ENCODE measurements around the gene CERS3. TPM values are rescaled to one million over a fixed set of nuclear protein-coding genes. Genes with fewer than 3 reads are reported as not detected.

Gene CERS3
- total RNA-seq, 1 experiment from 2014 or later = not detected

DNA sequence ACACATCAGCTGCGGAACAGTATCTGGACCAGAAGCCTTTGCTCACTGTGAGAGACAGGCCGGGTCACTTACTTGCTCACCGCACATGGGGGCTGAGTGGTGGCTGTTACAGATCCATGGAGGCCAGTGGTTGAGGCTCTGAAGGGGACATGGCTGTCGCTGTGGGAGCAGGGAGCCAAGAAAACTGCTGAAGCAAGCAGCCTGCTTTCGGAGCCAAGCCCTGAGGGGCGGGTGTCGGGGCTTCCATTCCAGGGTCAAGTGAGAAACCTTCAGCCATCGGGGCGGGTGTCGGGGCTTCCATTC lies 144.7 kb downstream of the CERS3 start:
- DNase-seq (ENCODE audit: low read depth) = no peak

DNA sequence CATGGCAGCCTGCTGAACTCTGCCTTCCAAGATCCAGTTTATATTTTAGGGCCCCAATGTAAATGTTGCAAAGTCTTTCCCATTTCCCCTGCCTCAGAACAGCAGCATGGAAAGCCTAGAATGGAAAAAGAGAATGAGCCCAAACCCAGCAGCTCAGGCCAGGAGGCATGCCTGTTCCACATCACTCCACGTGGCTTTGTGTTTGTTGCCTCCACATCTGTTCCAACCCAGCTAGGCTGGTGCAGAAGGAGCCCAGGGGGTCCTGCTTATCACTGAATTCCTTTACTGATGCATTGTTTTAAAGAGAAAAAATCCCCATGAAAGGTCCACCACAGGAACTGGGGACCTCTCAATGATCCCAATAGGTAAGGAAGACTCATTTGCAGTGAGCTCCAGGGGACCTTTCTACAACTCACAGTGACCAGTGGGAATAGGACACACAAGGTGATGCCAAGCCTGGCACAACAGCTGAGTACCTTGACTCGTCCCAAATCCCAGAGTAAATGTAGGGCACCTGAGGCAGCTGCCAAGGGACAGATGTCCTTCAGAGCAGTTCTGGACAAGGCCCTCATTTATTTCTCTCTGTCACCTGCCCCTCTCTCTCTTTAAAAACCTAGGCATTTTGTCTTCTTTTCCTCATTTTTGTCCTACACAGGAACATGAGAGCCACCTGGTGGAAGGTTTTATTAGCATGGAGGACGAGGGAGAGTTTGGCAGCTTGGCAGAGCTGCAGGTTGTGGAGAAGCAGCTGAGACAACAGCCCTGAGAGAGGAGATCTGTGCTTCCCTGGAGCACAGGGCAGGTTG lies 145.2 kb downstream of the CERS3 start:
- DNase-seq (ENCODE audit: low read depth) = peak; percentile 24

DNA sequence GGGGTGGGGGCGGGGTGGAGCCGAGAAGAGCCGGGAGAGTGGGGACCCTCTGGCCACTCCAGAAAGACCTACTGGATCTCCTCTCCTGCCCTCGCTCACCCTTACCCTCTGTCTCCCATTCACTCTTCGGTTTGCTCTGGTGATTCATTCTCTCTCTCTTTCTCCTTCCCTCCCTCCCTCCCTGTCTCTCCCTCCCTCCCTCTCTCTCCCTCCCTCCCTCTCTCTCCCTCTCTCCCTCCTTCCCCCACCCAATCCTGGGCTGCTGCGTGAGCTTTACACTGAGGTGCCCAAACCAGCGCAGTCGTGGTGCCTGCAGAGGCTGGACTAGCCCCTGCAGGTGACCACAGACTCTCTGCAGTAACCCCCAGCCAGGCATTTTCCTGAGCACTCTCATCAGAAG lies 154.8 kb downstream of the CERS3 start:
- DNase-seq (ENCODE audit: low read depth) = no peak

DNA sequence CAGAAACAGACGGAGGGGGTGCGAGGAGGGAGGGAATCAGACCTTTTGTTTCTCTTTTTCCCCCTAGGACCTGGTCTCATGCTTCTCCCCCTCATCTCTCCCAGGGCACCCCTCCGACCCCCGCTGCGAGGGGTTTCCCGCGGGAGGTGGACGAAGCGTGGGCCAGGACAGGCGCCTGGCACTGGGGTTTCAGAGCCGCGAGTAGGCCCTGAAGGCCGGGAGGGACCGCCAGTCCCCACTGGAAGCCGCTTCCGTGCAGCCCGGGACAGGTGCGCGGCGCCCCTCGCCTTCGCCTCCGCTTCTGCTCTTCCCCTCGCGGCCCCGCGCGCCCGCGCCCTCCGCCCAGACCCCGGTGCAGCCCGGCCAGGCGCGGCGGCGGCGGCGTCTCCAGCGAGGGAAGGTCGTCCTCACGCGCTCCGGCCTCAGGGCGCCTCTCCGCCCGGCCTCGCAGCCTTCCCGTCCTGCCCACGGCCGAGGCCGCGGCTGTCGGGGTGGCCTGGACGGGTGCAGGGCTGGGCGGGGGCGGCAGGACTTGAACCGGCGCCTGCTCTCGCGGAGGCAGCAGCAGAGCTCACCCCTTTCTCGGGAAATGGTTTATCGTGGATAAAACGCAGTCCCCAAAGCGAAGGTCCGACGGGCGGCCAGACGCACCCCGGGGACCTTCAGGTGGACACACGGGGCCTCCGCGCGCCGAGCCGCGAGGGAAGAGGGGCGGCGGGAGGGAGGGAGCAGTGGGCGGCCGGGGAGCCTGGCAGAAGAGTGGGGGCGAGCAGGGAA lies 155.4 kb downstream of the CERS3 start:
- no peak for DNase-seq (ENCODE audit: low read depth)

DNA sequence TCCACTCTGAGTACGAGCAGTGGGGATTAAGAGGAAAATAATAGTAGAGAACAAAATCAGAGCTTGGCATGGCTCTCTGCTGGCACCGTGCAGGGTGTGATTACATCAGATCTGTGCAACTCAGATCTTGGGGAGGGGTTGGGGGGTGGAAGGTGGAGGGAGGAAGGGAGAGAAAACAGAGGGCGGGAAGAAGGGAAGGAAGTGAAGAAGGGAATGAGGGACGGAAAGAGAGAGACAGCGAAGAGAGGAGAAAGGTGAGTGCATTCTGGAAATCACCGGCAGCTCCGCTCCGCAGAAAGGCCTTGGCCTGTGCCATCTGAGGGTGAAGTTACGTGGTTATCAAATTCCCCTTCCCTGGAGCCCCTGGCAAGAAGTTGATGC lies 156.0 kb downstream of the CERS3 start:
- no peak for DNase-seq (ENCODE audit: low read depth)

DNA sequence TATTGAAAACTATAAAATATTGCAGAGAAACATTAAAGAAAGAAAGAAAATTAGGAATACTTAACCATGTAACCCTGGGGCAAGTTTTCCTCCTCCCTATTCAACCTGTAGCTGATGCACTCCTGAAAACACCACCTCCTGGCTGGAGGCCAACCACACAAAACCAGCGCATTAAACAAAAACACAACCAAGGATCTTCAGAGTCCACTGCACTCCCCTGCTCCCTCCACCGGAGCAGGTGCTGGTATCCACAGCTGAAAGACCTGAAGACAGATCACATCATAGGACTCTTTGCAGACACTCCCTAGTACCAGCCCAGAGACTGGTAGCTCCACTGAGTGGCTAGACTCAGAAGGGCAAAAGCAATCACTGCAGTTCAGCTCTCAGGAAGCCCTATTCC lies 173.4 kb downstream of the CERS3 start:
- no peak for DNase-seq (ENCODE audit: low read depth)

DNA sequence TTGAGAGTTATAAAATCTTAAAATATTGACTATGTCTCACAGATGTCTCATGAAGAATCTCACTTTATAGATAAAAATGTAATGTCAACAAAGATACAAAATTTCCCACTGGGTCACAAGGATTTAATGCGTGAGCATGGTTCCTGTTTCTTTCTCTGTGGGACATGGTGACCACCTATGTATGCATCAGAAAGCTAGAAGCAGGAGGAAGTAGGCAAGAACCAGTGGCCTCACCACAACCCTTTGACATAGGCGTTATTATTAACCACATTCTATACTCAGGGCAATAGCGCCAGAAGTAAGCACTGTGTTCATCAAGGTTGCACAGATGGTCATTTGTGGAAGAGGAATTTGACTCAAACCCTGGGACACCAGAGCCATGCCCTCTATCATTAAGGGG lies 175.3 kb downstream of the CERS3 start:
- no peak for DNase-seq (ENCODE audit: low read depth)

DNA sequence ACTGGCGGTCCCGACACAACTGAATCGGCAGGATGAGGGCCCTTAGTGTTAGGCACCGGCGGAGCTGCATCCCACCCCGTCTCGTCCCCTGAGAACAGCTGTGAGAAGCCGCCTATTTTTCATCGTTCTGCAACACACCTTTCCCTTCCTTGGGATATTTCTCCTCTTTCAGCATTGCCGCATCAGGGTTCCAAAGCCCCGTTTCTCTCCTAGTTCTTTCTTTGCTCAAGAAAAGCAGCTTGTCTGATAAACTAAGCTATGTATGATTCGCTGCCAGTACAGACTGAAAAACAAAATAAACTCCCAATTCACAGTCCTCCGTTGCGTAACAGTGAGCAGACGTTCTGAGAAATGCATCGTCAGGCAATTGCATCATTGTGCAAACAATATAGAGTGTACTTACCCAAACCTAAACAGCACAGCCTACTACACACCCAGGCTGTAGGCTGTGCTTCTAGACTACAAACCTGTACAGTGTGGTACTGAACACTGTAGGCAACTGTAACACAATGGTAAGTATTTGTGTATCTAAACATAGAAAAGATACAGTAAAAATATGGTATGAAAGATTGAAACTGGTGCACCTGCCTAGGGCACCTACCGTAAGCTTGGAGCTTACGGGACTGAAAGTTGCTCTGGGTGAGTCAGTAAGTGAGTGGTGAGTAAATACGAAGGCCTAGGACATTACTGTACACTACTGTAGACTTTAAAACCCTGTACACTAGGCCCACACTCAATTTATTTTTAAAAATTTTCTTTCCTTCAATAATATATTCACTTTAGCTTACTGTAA lies 178.1 kb downstream of the CERS3 start:
- DNase-seq (ENCODE audit: low read depth) = no peak

Other genes starting within 250 kb of the CERS3 start
- 1.6 and 2.7 TPM in 2 replicates for gene ADAMTS17, start 187.0 kb downstream of the CERS3 start, total RNA-seq (2014; rRNA removed; shearing (Covaris generic))
- gene LINS1, start 73.2 kb upstream of the CERS3 start, total RNA-seq (2014; rRNA removed; shearing (Covaris generic)) = 20.4 and 23.2 TPM in 2 replicates
- 11.5 and 13.5 TPM in 2 replicates for gene ASB7, start 73.6 kb upstream of the CERS3 start, total RNA-seq (2014; rRNA removed; shearing (Covaris generic))